ENCODE measurements around the gene PLCB1.
"Not testable (repeated sequence)": the region's sequence is repeated elsewhere in the genome, so short reads cannot be mapped to it uniquely, and the experiment has no call there.

PLCB1 gene

GRCh38 chr20:8423482-8423881, 291.4 kb downstream of the PLCB1 start:
- no peak for DNase-seq

- no peak for DNase-seq
Measured at GRCh38 chr20:8424010-8424409, 291.9 kb downstream of the PLCB1 start.

DNA sequence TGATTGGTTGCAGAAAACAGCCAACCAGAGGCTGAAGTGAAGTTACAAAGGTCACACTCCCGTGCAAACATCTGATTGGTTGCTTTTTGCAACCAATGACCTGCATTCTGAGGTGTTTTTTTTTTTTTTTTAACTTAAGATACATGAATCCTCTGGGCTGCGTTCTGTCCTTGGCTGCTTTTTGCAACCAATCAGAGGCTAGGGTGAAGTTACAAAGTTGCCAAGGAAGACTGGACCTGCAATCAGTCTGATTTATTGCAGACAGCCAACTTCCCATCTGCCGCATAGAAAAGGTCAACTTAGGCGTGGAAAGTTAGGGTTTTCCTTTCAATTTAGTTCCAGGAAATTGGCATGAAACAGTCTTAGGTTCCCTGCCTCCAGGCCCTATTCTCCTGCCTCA, 292.9 kb downstream of the PLCB1 start:
- DNase-seq = no peak

GRCh38 chr20:8425802-8426201, 293.7 kb downstream of the PLCB1 start:
- DNase-seq = no peak

GRCh38 chr20:8427419-8428040, 295.5 kb downstream of the PLCB1 start:
- DNase-seq = no peak

DNA sequence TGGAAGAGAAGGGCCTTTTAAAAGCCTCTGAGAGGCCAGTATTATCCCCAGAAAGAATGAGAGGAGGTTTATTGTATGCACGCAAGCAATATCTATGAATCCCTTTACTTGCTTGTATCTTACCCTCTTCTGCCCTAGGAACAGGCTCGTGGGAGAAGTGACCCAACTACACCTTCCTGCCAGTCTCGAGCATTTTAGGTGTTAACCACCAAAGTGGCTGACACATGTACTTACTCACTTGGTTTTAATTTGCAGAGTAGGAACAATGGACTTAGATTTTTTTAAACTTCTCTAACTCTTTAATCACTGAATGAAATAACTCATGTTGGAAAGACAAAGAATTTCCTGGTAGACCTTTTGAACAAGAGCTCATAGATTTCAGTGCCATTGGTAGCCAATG, 296.9 kb downstream of the PLCB1 start:
- DNase-seq = no peak

- no peak for DNase-seq
Measured at GRCh38 chr20:8431538-8432434, 299.7 kb downstream of the PLCB1 start.

DNA sequence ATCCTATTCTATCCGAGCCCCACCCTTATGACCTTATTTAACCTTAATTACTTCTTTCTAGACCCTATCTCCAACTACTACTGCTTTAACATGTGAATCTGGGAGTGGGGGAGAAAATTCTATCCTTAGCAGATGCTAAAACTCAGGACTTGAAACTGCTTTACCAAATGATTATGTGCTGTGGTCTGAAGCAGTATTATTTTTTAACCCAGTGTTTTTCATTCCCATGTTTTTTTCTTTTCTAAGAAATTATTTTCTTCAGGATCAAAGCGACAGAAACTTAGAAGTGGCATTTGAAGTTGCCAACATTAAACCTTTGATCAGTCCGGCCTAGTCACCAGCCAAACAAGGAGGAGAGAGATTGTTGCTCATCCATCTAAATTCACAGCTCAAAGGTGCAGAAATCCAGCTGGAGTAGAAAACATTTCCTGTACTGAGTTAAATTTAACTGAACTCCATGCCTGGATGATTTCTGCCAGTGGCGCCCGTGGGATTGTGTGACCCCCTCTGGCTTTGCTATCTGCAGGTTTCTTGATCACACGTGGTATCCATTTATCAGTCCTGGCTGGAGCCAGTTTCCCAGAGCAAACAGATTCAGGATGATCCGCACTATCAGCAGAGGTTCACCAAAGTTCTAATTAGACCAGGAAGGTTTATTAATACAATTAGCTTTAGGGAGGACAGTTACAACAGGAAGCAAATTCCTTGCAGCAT, 300.5 kb downstream of the PLCB1 start:
- no peak for DNase-seq

DNA sequence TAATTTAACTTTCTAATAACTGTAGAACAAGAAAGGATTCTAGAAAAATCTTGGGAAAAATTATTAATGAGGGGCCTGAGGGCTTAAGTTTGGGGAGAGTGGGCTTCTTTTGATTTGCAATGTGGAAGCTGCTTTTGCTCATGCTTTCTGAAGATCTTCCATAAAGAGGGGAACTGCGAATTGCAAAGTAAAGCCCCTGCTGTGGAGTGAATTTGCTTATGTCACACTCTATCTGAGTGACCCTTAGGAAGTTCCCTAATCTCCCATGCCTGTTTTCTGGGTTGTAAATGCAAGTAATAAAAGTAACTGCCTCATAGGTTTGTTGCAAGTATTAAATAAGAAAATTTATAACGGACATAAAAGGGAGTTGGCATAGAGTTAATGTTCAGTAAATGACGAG, 301.2 kb downstream of the PLCB1 start:
- no peak for DNase-seq

DNA sequence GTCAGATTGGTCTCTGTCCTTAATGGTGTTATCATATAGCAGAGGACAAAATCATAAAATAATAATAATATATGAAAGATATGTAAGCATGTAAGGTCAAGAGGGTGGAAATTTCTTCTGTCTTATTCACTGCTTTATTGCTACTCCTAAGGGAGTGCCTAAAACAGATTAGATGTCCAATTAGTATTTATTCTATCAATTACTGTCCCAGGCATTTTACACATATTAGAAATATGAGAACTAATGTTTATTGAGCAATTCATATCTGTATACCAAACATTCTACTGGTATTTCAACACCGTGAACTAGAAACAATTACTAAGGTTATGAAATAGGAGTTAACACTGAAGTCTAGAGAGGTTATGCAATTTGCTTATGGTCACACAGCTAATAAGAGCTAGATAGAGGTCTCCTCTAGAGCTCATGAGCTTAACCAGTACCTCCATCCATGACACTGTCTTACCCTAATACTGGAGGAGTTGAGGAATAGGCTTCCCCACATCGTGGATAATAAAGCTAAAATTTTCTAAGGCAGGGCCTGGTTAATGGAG, 302.3 kb downstream of the PLCB1 start:
- no peak for DNase-seq

DNA sequence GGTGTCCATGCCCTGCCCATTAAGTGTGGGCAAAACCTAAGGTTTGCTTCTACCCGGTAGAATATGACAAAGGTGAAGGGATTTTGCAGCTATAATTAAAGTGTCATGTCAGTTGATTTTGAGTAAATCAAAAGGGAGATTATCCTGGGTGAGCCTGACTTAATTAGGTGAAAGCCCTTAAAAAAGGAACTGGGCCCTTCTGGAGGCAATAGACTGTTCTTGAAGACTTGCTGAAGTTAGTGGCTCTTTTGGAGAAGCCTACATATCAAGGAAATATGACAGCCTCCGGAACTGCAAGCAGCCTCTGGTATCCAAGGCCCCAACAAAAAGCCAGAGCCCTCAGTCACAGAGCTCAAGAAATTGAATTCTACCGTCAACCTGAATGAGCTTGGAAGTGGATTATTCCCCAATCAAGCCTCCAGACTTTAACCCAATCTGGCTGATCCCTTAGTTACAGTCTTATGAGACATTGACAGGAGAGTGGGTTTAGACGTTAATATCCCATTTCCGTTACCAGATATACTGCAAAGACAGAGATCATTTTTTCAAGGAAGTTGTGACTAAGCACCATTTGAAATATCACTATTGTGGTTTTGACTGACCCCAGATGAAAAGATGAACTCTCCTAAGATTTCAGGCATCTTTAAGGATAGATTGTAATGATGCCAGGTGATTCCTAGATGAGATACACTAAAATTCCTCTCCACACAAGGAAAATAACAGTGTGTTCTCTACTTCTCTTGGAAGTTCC, 303.4 kb downstream of the PLCB1 start:
- DNase-seq = no peak

DNA sequence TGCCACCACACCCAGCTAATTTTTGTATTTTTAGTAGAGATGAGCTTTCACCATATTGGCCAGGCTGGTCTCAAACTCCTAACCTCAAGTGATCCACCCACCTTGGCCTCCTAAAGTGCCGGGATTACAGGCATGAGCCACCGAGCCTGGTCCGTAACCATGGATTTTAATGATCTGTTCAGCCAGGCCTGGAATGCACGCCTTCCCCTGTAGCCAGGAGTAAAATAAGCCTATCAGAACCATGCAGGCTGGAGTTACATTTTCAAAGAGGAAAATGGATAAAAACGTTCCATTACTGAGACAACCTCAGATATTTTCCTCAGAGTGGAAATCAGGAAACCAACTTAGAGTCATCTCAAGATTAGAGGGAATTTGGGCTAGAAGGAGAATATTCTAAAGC, 304.9 kb downstream of the PLCB1 start:
- DNase-seq = not testable (repeated sequence)

DNA sequence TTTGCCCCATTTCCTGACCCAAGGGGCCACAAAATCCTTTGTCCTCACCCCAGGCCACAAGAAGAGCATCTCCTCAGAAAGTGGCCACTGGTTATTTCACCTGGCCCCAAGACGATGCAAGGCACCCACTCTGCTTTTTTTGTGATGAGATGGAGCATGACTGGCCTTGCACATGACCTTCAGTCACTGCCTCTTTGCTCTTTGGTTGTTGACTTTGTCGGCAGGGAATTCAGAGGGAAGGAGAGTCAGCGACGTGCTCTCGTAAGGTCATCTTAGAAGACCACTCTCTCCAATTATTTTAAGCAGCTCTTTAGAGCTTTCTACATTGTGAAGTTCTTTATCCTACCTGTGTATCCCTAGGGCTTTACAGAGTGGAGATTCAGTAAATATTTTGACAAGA, 306.7 kb downstream of the PLCB1 start:
- no peak for DNase-seq

DNA sequence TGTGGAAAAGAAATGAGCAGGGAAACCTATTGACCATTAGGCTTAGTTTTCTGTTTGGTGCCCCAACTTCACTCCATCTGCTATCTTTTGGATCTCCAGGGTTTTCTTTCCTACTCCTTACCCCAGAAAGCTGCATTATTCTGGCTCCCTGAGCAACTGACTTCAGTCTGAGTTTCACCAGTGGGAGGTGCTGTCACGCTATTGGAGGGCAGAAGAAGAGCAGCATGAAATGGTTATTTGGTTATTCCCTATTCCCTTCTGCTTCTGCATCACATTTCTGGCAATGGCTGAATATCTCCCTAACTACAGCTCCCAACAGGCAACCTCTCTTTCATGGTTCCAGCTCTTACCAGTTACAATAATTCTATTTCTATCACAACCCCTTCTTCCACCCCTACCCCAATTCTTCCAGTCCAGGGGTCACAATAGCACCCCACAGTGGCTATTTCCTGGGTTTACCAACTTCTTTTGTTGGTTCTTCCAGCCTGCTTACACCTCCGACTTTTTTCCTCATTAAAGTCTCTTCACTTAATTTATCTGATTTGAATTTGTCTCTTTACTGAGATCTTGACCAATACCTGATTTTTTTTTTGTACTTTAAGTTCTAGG, 311.5 kb downstream of the PLCB1 start:
- DNase-seq = no peak

GRCh38 chr20:8447262-8448120, 315.4 kb downstream of the PLCB1 start:
- no peak for DNase-seq

- DNase-seq = no peak
Measured at GRCh38 chr20:8449123-8449522, 317.1 kb downstream of the PLCB1 start.

GRCh38 chr20:8454137-8454712, 322.2 kb downstream of the PLCB1 start:
- DNase-seq = no peak

DNA sequence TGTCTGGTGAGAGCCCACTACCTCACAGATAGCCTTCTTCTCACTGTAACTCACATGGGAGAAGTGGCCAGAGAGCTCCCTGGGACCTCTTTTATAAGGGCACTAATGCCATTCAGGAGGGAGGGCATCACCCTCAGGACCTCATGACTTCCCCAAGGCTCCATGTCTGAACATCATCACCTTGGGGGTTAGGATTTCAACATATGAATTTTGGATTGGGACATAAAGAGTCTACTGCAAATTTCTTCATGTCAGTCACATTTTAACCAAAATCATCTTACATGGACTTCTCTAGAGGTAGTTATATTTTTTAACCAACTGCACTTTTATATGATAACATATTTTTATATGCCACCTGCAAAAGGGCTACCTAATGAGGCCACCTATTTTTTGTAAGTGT, 324.7 kb downstream of the PLCB1 start:
- no peak for DNase-seq

DNA sequence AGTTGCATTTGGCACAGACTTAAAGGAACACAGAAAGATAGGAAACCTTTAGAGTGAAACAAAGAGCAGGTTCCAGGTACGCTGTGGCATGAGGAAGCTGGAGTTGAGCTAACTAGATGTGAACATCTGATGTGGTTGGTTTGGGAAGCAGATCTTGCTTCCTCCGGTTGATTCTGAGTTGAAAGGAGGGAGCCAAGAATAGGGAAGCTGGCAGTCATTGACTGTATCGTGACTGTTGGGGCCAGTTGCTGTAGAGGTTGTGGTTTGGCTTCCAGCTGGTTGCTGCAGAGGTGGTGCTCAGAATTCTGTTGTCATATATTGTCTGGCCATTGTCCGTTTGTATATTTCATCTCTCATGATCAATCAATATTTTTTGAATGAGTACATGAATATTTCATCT, 325.9 kb downstream of the PLCB1 start:
- DNase-seq = no peak

DNA sequence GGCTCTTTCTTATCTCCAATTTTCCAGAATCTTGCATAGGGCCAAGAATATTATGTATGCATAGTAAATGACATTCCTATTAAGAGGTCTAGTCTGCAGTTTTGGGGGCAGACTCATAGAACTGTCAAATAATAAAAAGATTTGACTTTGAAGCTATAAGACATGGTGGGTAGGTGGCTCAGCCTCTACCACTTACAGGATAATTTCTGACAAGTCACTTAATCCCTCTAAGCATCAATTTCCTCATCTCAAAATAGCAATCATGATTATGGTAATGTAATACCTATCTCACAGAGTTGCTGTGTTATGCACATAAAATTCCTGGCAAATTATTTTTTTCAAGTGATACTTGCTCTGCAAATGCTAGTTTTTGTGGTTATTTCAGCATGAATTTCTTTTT, 329.1 kb downstream of the PLCB1 start:
- no peak for DNase-seq

- DNase-seq = no peak
Measured at GRCh38 chr20:8464368-8464767, 332.3 kb downstream of the PLCB1 start.

All from activated CD4-positive, alpha-beta T cell treated with anti-CD3 and anti-CD28 coated beads for 1 hour (primary cell).